Loucy (cell line): ENCODE data around the gene NDC1.

Experiments used
- H2AFZ ChIP-seq: fragments of 200-600 bp; sonication (generic); 2 replicates; pipeline ENCODE4 v1.6.0; 2016; ENCODE audit warnings: antibody characterized with exemption, mild to moderate bottlenecking, low read length, moderate library complexity
- H3F3A ChIP-seq: fragments of 200-600 bp; 2 replicates; pipeline ENCODE4 v1.6.0; 2016; ENCODE audit warnings: antibody characterized with exemption, low read depth, mild to moderate bottlenecking
- H3K27me3 ChIP-seq: fragments of 200-600 bp; sonication (generic); 2 replicates; pipeline ENCODE4 v1.6.1; 2014; ENCODE audit warnings: low read length, mild to moderate bottlenecking; ENCODE audit not compliant: insufficient read depth, poor library complexity, severe bottlenecking
- H3K36me3 ChIP-seq: fragments of 200-600 bp; sonication (generic); 2 replicates; pipeline ENCODE4 v1.6.1; 2016; ENCODE audit warnings: low read length; ENCODE audit not compliant: insufficient read depth
- H3K4me1 ChIP-seq: fragments of 200-600 bp; sonication (generic); 2 replicates; pipeline ENCODE4 v1.5.1; 2014; ENCODE audit warnings: low read length, mild to moderate bottlenecking; ENCODE audit not compliant: insufficient read depth, poor library complexity, severe bottlenecking
- H3K4me2 ChIP-seq: fragments of 200-600 bp; sonication (generic); 2 replicates; pipeline ENCODE4 v1.6.0; 2014; ENCODE audit warnings: antibody characterized with exemption, low read length, low read depth, mild to moderate bottlenecking; ENCODE audit not compliant: poor library complexity, severe bottlenecking
- H3K4me3 ChIP-seq: fragments of 200-600 bp; sonication (generic); 2 replicates; pipeline ENCODE4 v1.5.1; 2014; ENCODE audit warnings: low read length, mild to moderate bottlenecking, mixed read lengths; ENCODE audit not compliant: poor library complexity, severe bottlenecking
- H3K79me2 ChIP-seq: fragments of 200-600 bp; sonication (generic); 2 replicates; pipeline ENCODE4 v1.6.1; 2014; ENCODE audit warnings: low read length; ENCODE audit not compliant: insufficient read depth
- H3K9ac ChIP-seq: fragments of 200-600 bp; sonication (generic); 2 replicates; pipeline ENCODE4 v1.6.0; 2014; ENCODE audit warnings: mild to moderate bottlenecking, low read depth, low read length, moderate library complexity; ENCODE audit not compliant: poor library complexity, severe bottlenecking
- H3K9me2 ChIP-seq: fragments of 200-600 bp; sonication (generic); replicated peaks from 2 replicates; pipeline ENCODE4 v1.6.1; 2016; ENCODE audit warnings: low read depth, low read length, mixed read lengths
- H3K9me3 ChIP-seq: fragments of 200-600 bp; sonication (generic); 2 replicates; pipeline ENCODE4 v1.6.1; 2014; ENCODE audit warnings: mild to moderate bottlenecking, antibody characterized with exemption, low read length, low read depth; ENCODE audit not compliant: insufficient read depth
- H4K20me1 ChIP-seq: fragments of 200-600 bp; sonication (generic); 2 replicates; pipeline ENCODE4 v1.6.0; 2014; ENCODE audit warnings: antibody characterized with exemption, low read length, mild to moderate bottlenecking; ENCODE audit not compliant: insufficient read depth, poor library complexity, severe bottlenecking
- CTCF ChIP-seq: fragments of 200-600 bp; sonication (generic); conservative IDR thresholded peaks from 2 replicates; pipeline ENCODE4 v1.5.1; 2014; ENCODE audit warnings: mild to moderate bottlenecking, antibody characterized with exemption, low read length
- EZH2phosphoT487 ChIP-seq: fragments of 200-600 bp; IDR thresholded peaks from 2 replicates; pipeline ENCODE4 v1.6.1; 2018; ENCODE audit warnings: antibody characterized with exemption, mild to moderate bottlenecking, moderate library complexity, borderline replicate concordance

NDC1 gene

DNA sequence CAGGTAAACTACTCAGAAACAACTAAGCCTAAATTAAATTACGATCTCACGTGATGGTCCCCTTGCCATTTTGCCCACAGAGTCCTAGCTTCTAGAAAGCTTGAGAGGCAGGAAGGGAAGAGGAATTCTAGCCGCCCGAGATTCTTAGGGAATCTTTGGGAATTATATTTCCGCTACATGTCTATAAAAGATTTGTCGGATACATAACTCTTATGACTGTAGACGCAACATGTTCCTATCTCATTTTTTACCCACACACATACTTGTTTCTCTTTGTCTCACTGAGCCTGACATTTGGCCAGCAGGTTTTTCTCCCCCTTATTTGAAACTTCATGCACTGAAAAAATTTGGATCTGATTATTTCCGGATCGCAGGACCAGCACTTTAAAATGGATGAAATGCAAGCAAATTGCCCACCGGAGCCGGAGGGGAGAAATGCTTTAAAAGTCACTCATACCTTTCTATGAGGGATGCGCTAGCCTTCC is 104.6 kb downstream of the NDC1 start:
- H3K9ac ChIP-seq, result no peak overlapping the region
- H3K4me2 ChIP-seq, result no peak overlapping the region
- H3K79me2 ChIP-seq, result no peaks in the 10 kb centered on the region
- no peak overlapping the region for H2AFZ ChIP-seq
- H3K27me3 ChIP-seq, result no peaks in the 10 kb centered on the region
- no peaks in the 10 kb centered on the region for H3K9me3 ChIP-seq
- no peaks in the 10 kb centered on the region for H3K36me3 ChIP-seq
- H4K20me1 ChIP-seq, result no peaks in the 10 kb centered on the region
- no peaks in the 10 kb centered on the region for H3K9me2 ChIP-seq
- no peak for TF ChIP-seq CTCF
- no peak for TF ChIP-seq EZH2phosphoT487
- H3K4me1 ChIP-seq, result peaks cover 9% of the 10 kb centered on the region
- H3K4me3 ChIP-seq, result no peak overlapping the region
- H3F3A ChIP-seq, result no peaks in the 10 kb centered on the region

GRCh38 chr1:53732912-53733317 is 105.2 kb downstream of the NDC1 start:
- no peaks in the 10 kb centered on the region for H3K27me3 ChIP-seq
- H3K9ac ChIP-seq, result no peak overlapping the region
- H4K20me1 ChIP-seq, result no peaks in the 10 kb centered on the region
- no peaks in the 10 kb centered on the region for H3F3A ChIP-seq
- H3K4me1 ChIP-seq, result peaks cover 9% of the 10 kb centered on the region
- no peaks in the 10 kb centered on the region for H3K9me2 ChIP-seq
- no peak overlapping the region for H3K4me3 ChIP-seq
- no peaks in the 10 kb centered on the region for H3K79me2 ChIP-seq
- H3K9me3 ChIP-seq, result no peaks in the 10 kb centered on the region
- no peak overlapping the region for H3K4me2 ChIP-seq
- no peak overlapping the region for H2AFZ ChIP-seq
- TF ChIP-seq EZH2phosphoT487 (no peak), CTCF (no peak)
- no peaks in the 10 kb centered on the region for H3K36me3 ChIP-seq

DNA sequence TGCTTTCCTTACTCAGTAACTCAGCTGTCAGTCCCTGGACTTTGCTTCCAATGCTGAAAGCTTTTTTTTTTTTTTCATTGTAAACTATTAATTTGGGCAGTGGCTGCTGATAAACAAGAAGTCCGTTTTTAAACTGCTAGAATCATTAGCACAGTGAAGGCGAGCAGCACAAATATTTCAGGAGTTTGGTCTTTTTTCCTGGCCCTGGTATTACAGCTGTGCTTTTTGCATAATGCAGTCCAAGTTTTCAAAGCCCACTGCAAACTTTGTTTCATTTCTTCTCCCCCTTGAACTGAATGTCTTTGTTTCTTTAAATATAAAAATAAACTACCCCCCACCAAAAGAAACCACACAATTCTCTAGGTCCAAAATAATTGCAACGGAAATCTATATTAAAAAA is 105.7 kb downstream of the NDC1 start:
- Histone ChIP-seq H3K4me1 (peaks cover 9% of the 10 kb centered on the region), H3K9me2 (no peaks in the 10 kb centered on the region), H3K79me2 (no peaks in the 10 kb centered on the region), H3K36me3 (no peaks in the 10 kb centered on the region), H4K20me1 (no peaks in the 10 kb centered on the region), H3F3A (no peaks in the 10 kb centered on the region), H3K27me3 (no peaks in the 10 kb centered on the region), H2AFZ (peak overlapping the region; percentile 9; the same call in 1 of the 2 replicates), H3K4me3 (no peak overlapping the region), H3K4me2 (no peak overlapping the region), H3K9ac (no peak overlapping the region), H3K9me3 (no peaks in the 10 kb centered on the region)
- TF ChIP-seq CTCF (no peak), EZH2phosphoT487 (no peak)
